Ishikawa (cell line): Measurements from ENCODE around the gene COL27A1.

Experiments
- CEBPB ChIP-seq: IDR thresholded peaks from 2 replicates; pipeline ENCODE4 v1.6.1; 2012
- CREB1 ChIP-seq: IDR thresholded peaks from 2 replicates; pipeline ENCODE4 v1.6.1; 2012; ENCODE audit warnings: low read depth
- EGR1 ChIP-seq: IDR thresholded peaks from 2 replicates; pipeline ENCODE4 v1.6.1; 2012
- EP300 ChIP-seq: IDR thresholded peaks from 2 replicates; pipeline ENCODE4 v1.6.1; 2012; ENCODE audit warnings: borderline replicate concordance
- FOXM1 ChIP-seq: IDR thresholded peaks from 2 replicates; pipeline ENCODE4 v1.6.1; 2012; ENCODE audit warnings: low read depth, borderline replicate concordance
- MAX ChIP-seq: IDR thresholded peaks from 2 replicates; pipeline ENCODE4 v1.6.1; 2012
- RAD21 ChIP-seq: IDR thresholded peaks from 2 replicates; pipeline ENCODE4 v1.6.1; 2012; ENCODE audit warnings: low read depth
- REST ChIP-seq: IDR thresholded peaks from 2 replicates; pipeline ENCODE4 v1.6.1; 2012; ENCODE audit warnings: low read depth, mild to moderate bottlenecking
- TAF1 ChIP-seq: IDR thresholded peaks from 2 replicates; pipeline ENCODE4 v1.6.1; 2012; ENCODE audit warnings: low read depth, mild to moderate bottlenecking
- TCF12 ChIP-seq: IDR thresholded peaks from 2 replicates; pipeline ENCODE4 v1.6.1; 2012; ENCODE audit warnings: low read depth
- YY1 ChIP-seq: IDR thresholded peaks from 2 replicates; pipeline ENCODE4 v1.6.1; 2012; ENCODE audit warnings: low read depth
- TF ChIP-seq, protein P1 (sequence below): IDR thresholded peaks from 2 replicates; pipeline ENCODE4 v1.6.1; 2012

GRCh38 chr9:114291886-114292590, 136.7 kb downstream of the COL27A1 start:
- TF ChIP-seq, protein P1, sequence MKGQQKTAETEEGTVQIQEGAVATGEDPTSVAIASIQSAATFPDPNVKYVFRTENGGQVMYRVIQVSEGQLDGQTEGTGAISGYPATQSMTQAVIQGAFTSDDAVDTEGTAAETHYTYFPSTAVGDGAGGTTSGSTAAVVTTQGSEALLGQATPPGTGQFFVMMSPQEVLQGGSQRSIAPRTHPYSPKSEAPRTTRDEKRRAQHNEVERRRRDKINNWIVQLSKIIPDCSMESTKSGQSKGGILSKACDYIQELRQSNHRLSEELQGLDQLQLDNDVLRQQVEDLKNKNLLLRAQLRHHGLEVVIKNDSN: no peak
- TF ChIP-seq REST: no peak
- no peak for TF ChIP-seq CEBPB
- no peak for TF ChIP-seq CREB1
- no peak for TF ChIP-seq FOXM1
- TF ChIP-seq MAX: no peak
- TF ChIP-seq EP300: no peak
- TF ChIP-seq YY1: no peak
- no peak for TF ChIP-seq TCF12
- no peak for TF ChIP-seq EGR1
- no peak for TF ChIP-seq TAF1
- TF ChIP-seq RAD21: no peak
